ENCODE results near the gene SPAG9. TPM values are rescaled to one million over a fixed set of nuclear protein-coding genes. Genes with fewer than 3 reads are reported as not detected.

Gene SPAG9
- total and polyA plus RNA-seq, 2 of the 8 experiments (the other 6 are each of a cell fraction or from before 2014, with no cell fraction given): 9.8 to 63.8 TPM

- no peak for FAIRE-seq
- Histone ChIP-seq H4K8ac (ENCODE audit: extremely low read depth, insufficient read depth, low read length) (no peak overlapping the region), H4K5ac (ENCODE audit: insufficient read length, low read depth, low read length) (no peak overlapping the region), H4K91ac (replicated peaks; ENCODE audit: insufficient read length, low read length) (no peak overlapping the region), H3K36me3 (ENCODE audit: control insufficient read depth in 2 of 4, insufficient read depth in 4 of 4, low read length in 3 of 4) (no peaks in the 10 kb centered on the region), H3K14ac (ENCODE audit: insufficient read length) (no peak overlapping the region), H2BK12ac (ENCODE audit: low read depth, low read length) (no peak overlapping the region), H2AFZ (ENCODE audit: low read length) (no peak overlapping the region), H3K79me2 (ENCODE audit: control insufficient read depth in 1 of 2, insufficient read depth in 2 of 2, low read length in 2 of 2) (no peaks in the 10 kb centered on the region; a peak in 1 of 4 replicates), H3K23ac (ENCODE audit: insufficient read length) (no peak overlapping the region), H3K56ac (replicated peaks; ENCODE audit: insufficient read length, low read depth, low read length) (no peak overlapping the region), H3K18ac (ENCODE audit: extremely low read depth, low read length) (no peak overlapping the region), H2AK5ac (ENCODE audit: low read depth, low read length) (no peak overlapping the region), H2BK15ac (ENCODE audit: low read length) (no peak overlapping the region), H3K4ac (replicated peaks; ENCODE audit: insufficient read length, low read depth, low read length) (no peak overlapping the region), H2BK5ac (ENCODE audit: low read depth, low read length) (no peak overlapping the region), H3K27me3 (replicated peaks in 1 of 4; ENCODE audit: control insufficient read depth in 3 of 4, extremely low read depth in 1 of 4, insufficient read depth in 3 of 4, low read length in 3 of 4) (no peaks in the 10 kb centered on the region), H3K79me1 (ENCODE audit: low read depth, low read length) (no peaks in the 10 kb centered on the region), H3K9me3 (ENCODE audit: insufficient read depth in 2 of 2, low read depth in 1 of 2, low read length in 1 of 2) (no peaks in the 10 kb centered on the region), H3K27ac (ENCODE audit: low read depth, low read length) (no peak overlapping the region), H2BK120ac (replicated peaks; ENCODE audit: low read depth, low read length) (no peak overlapping the region), H3K4me2 (ENCODE audit: insufficient read depth in 1 of 2, low read depth in 2 of 2, low read length in 2 of 2) (no peak overlapping the region), H4K20me1 (replicated peaks in 1 of 2; ENCODE audit: control insufficient read depth in 1 of 2, insufficient read depth in 2 of 2, low read length in 2 of 2) (no peaks in the 10 kb centered on the region), H3K9ac (replicated peaks in 1 of 4; ENCODE audit: extremely low read depth in 1 of 4, low read depth in 3 of 4, low read length in 3 of 4) (no peak overlapping the region; a peak in 1 of 7 replicates), H3K23me2 (ENCODE audit: low read depth, low read length) (0 out of 2 replicates have a peak, but pooled peaks cover 2% of the 10 kb centered on the region), H3K4me1 (replicated peaks in 1 of 4; ENCODE audit: control insufficient read depth in 3 of 4, insufficient read depth in 4 of 4, low read length in 3 of 4) (peaks cover 0 to 12% (median 4%) of the 10 kb centered on the region in 4 experiments; a peak in 3 of 7 replicates), H3K4me3 (ENCODE audit: extremely low read depth in 1 of 4, insufficient read depth in 2 of 4, low read depth in 3 of 4, low read length in 4 of 4) (no peak overlapping the region), H2BK20ac (ENCODE audit: low read length) (no peak overlapping the region)
- 81% methylated on average over 3 of the region's 3 CpGs; no CpG with 5 or more reads in 1 of the 2 experiments for WGBS, 2 experiments (ENCODE audit: extremely low coverage in 1 of 2, insufficient coverage in 1 of 2, insufficient read length in 1 of 2, insufficient replicate concordance in 2 of 2, low coverage in 1 of 2, low lambda C conversion rate in 2 of 2, missing lambda C conversion rate in 1 of 2)
- ChIA-PET CTCF (ENCODE audit: partially characterized antibody) (no interaction called here), POLR2A (ENCODE audit: partially characterized antibody) (no interaction called here)
- DNase-seq (ENCODE audit: low read depth in 1 of 2, low spot score in 2 of 2): no peak
- TF ChIP-seq PHF8 (conservative IDR thresholded peaks at IDR 0.05; ENCODE audit: low read depth, low read length) (no peak), CREB1 (IDR thresholded peaks at IDR 0.05) (no peak), CTCF (IDR thresholded peaks at IDR 0.05; ENCODE audit: control extremely low read depth in 1 of 3, insufficient read depth in 1 of 3, low read depth in 1 of 3, low read length in 3 of 3) (no peak), POLR2A (IDR thresholded peaks at IDR 0.05; ENCODE audit: control extremely low read depth in 1 of 2, low read depth in 2 of 2, low read length in 2 of 2) (no peak), TAF1 (IDR thresholded peaks at IDR 0.05; ENCODE audit: low read depth, low read length) (no peak)
These were observed 70.2 kb downstream of the SPAG9 start for GRCh38 chr17:51050291-51051033.

All from H1 (cell line).